Muscle of arm (tissue), 12 donors: ENCODE measurements around the gene VPS37C. TPM values are rescaled to one million over a fixed set of nuclear protein-coding genes. Genes with fewer than 3 reads are reported as not detected.
"Not testable (repeated sequence)": the region's sequence is repeated elsewhere in the genome, so short reads cannot be mapped to it uniquely, and the experiment has no call there.

ENCODE experiments used
- DNase-seq: peaks from one replicate; pipeline ENCODE4 v3.0.0-alpha.2; 2013
- polyA plus RNA-seq, 12 donors: library from polyadenylated mRNA; unstranded; fragments of 120-200 nt; gene quantifications; one replicate each; pipeline ENCODE4 v1.2.1, GENCODE V29; 2013; ENCODE audit not compliant: insufficient read length in 12 of 12

VPS37C gene
- polyA plus RNA-seq, 12 donors: 13.3 to 21.1 (median 15.7) TPM; not detected in 1

- DNase-seq: no peak
These were observed 20.3 kb upstream of the VPS37C start for GRCh38 chr11:61181489-61181888.

DNA sequence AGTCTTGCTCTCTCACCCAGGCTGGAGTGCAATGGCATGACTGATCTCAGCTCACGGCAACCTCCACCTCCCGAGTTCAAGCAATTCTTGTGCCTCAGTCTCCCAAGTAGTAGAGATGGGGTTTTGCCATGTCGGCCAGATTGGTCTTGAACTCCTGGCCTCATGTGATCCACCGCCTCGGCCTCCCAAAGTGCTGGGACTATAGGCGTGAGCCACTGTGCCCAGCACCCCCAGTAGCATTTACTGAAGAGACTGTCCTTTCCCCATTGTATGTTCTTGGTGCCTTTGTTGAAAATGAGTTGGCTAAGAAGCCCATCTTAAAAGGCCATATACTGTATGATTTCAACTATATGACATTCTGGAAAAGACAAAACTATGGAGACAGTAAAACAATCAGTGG lies 19.0 kb upstream of the VPS37C start:
- DNase-seq: not testable (repeated sequence)

DNA sequence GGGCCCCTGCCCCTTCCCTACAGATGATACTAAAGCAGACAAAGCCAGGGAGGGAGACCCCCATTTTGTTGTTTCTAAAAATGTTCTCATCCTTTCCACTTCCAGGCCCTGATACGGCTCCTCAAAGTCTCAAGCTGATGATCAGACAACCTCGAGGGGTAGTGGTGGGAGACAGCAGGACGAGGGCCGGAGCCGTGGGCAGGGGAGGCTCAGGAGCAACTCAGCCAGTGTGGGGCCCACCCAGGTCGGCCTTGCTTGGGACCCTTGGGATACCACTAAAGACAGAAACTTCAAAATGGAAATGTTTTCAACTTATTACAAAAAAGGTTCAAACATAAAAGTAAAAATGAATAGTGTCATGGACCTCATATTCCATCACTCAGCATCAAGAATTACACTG lies 15.2 kb upstream of the VPS37C start:
- no peak for DNase-seq

DNA sequence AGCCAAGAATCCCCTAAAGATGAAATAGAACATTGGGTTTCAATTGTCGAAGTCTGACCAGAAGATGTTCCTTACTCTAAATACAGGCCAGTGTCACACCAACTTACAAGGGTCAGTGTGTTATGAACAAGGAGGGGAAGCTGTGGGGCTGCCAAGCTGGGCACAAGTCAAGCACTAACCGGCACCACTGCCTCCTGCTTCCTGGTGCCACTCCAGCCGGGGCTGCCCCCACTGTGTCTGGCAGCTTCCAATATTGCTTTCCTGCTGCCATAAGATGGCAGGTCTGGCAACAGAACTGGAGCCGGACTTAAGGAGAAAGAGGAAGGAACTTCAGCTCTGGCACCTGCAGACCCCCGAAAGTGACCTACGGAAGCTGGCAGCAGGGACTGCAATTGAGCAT lies 13.7 kb upstream of the VPS37C start:
- no peak for DNase-seq

- no peak for DNase-seq
These were observed 13.0 kb upstream of the VPS37C start for GRCh38 chr11:61174273-61174672.

DNA sequence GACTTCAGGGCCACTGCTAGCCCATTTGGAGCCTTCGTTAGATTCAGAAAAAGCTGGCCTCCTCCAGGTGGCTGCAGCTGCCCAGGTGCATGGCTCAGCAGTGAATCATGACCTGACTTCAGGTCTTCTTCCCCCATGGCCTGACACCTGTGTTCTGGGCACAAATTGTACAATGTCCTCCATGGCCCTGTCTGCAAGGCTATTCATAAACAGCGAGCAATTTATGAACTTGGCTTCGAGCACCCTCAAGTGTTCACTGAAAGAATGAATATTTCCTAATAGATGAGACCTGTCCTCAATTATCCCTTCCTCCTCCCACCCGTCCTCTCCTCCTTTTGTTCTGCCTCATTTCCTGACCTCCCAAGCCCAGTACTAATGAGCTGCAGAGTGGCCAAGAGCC lies 12.2 kb upstream of the VPS37C start:
- DNase-seq: no peak

GRCh38 chr11:61172888-61173287 lies 11.7 kb upstream of the VPS37C start:
- no peak for DNase-seq

GRCh38 chr11:61172356-61172755 lies 11.1 kb upstream of the VPS37C start:
- DNase-seq: no peak

DNA sequence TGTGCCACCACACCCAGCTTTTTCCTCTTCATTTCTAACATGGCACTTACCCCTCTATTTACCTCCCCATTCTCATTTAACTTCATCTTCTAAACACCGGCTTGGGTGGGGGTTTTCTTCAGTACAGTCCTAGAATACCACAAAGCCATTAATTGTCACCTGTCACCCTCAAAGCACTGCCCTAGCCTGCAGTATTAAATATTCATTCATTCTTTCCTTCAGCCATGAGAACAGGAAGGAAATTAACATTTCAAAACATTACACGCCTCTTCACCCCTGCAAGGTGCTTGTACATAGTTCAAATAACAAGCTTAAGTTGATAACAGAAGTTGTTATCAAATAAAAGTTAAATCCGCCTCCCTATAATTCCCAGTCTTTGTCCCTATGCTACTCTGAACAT lies 10.7 kb upstream of the VPS37C start:
- no peak for DNase-seq

- no peak for DNase-seq
These were observed 9.3 kb upstream of the VPS37C start for GRCh38 chr11:61170566-61170965.

DNA sequence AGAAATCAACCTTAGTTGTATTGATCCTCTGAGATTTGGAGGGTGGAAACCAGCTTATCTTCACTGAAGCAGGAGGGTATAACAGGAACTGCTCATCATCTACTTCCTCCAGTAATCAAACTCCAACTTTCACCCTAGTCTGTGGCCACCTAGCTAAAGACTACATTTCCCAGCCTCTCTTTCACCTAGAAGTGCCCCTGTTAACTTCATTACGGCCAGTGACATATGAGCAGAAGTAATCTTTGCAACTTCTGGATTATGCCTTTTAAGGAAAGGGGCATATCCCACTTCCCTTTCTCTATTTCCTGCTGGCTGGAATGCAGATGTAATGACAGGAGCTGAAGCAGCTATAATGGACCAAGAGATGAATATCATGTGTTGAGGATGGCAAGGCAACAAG lies 7.6 kb upstream of the VPS37C start:
- DNase-seq: no peak

DNA sequence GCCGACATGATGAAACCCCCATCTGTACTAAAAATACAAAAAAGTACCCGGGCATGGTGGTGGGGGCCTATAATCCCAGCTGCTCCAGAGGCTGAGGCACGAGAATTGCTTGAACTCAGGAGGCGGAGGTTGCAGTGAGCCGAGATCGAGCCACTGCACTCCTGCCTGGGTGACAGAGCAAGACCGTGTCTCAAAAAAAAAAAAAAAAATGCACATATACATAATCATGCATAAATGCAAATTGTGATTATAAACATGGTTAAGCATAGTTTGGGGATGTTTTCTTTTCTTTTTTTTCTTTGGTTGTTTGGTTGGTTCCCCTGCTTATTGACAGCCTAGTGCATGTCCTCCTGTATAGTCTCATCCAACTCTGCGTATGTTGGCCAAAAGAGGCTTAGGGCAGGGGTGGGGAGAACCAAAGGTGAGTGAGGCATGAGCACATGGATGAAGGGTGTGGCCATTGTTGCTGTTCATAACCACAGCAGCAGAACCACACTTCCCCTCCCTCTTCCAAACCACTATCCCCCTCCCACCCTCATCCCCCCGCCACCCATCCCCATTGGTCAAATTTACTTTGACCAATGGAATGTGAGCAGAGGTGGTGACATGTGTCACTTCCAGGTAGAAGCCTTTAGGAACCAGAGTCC lies 6.9 kb upstream of the VPS37C start:
- DNase-seq: no peak

- not testable (repeated sequence) for DNase-seq
These were observed 5.1 kb upstream of the VPS37C start for GRCh38 chr11:61166331-61166730.

DNA sequence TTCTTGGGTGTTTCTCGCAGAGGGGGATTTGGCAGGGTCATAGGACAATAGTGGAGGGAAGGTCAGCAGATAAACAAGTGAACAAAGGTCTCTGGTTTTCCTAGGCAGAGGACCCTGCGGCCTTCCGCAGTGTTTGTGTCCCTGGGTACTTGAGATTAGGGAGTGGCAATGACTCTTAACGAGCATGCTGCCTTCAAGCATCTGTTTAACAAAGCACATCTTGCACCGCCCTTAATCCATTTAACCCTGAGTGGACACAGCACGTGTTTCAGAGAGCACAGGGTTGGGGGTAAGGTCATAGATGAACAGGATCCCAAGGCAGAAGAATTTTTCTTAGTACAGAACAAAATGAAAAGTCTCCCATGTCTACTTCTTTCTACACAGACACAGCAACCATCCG lies 4.6 kb upstream of the VPS37C start:
- DNase-seq: not testable (repeated sequence)

DNA sequence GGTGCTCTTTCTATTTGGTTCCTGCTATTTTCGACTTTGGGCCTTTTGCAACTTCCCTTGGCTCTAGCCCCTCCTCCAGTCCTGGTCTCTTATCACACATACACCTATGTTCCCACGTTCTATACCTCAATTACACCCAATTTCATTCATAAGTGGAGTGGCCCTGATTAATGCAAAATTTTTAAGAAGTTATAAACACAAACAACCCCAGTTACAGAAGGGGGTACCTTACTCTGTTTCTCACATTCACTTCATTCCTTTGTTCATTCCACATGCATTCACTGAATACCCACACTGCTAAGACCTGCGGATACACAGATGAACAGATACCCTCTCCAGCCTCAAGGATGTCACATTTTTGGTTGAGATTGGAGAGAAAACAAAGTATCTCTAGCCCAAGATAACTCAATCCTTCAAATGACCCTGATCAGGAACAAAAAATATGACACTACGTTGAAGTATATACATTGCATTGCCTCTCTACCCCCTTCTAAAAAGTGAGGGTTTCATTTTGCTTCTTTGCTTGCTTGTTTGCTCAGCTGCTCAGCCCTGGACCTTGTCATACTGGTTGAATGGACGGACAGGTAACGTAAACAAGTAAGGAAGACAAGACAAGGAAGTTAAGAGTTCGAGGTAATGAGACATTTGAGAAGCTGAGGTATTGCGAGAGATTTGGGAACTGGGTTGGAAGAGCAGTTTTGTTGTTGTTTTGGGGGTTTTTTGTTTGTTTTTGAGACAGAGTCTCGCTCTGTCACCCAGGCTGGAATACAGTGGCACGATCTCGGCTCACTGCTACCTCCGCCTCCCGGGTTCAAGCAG lies 3.6 kb upstream of the VPS37C start:
- no peak for DNase-seq

GRCh38 chr11:61163714-61164605 lies 2.7 kb upstream of the VPS37C start:
- no peak for DNase-seq

GRCh38 chr11:61163021-61163420 lies 1.8 kb upstream of the VPS37C start:
- no peak for DNase-seq

DNA sequence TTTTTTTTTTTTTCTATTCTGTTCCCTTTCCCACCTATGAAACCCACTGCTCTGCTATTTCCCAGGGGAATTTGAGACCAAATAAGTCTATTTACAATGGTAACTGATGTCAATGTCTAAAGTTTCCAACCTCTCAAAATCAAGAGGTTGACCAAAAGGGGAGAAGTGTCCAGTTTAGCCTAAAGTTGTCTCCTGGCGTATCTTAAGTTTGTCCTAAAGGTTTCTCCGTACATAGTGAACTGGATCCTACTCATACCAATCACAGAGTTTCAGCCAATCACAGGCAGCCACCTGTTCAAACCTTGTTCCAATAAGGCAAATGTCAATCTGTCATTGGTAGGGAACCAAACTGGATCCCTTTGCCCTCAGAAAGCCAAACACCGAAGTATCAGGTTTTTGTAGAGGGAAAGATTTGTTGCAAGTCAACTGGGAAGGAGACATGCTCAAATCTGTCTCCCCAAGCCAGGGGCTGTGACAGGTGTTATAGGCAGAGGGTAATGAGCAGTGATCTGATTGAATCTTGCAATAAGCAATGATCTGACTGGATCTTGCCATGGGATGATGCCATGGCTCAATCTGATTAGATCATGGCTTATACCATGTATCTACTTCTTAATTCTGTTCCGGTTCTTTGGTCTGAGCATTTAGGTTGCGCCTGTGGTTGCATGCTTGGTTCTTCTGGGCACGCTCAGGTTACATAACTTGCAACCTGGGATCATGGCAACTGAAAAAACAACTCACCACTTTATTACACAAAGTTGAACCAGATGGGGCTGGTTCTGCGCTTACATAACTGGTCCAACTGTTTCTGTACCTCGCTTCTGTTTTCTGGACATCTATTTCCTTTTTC lies 1.1 kb upstream of the VPS37C start:
- DNase-seq: no peak

GRCh38 chr11:61160487-61161189 lies 588 bp downstream of the VPS37C start:
- no peak for DNase-seq

- DNase-seq: no peak
These were observed 2.4 kb downstream of the VPS37C start for GRCh38 chr11:61158691-61159381.
